HUES48 (cell line): ENCODE results near the gene ZBTB7C.
"Not testable (repeated sequence)": the region's sequence is repeated elsewhere in the genome, so short reads cannot be mapped to it uniquely, and the experiment has no call there.

ENCODE experiments used
- H3K27ac ChIP-seq: one replicate; pipeline ENCODE4 v1.7.0; 2013; ENCODE audit warnings: low read depth, low read length, inconsistent platforms
- H3K27me3 ChIP-seq: 2 replicates; pipeline ENCODE4 v1.6.1; 2013; ENCODE audit warnings: mild to moderate bottlenecking, low read length; ENCODE audit not compliant: control insufficient read depth, insufficient read depth
- H3K36me3 ChIP-seq: 2 replicates; pipeline ENCODE4 v1.6.1; 2013; ENCODE audit warnings: low read length; ENCODE audit not compliant: control insufficient read depth, insufficient read depth
- H3K4me1 ChIP-seq: 2 replicates; pipeline ENCODE4 v1.6.1; 2013; ENCODE audit warnings: mild to moderate bottlenecking, low read length; ENCODE audit not compliant: control insufficient read depth, insufficient read depth
- H3K4me3 ChIP-seq: 2 replicates; pipeline ENCODE4 v1.5.1; 2013; ENCODE audit warnings: mild to moderate bottlenecking, low read depth, low read length
- H3K9ac ChIP-seq: 2 replicates; pipeline ENCODE4 v1.6.1; 2013; ENCODE audit warnings: mild to moderate bottlenecking, low read depth, low read length, moderate library complexity
- H3K9me3 ChIP-seq: 2 replicates; pipeline ENCODE4 v1.6.1; 2013; ENCODE audit warnings: low read length; ENCODE audit not compliant: control insufficient read depth, insufficient read depth

The ZBTB7C gene

GRCh38 chr18:48441405-48441881 lies 32.3 kb upstream of the ZBTB7C start:
- Histone ChIP-seq H3K27ac (no peak overlapping the region), H3K27me3 (no peaks in the 10 kb centered on the region), H3K9ac (no peak overlapping the region), H3K36me3 (no peaks in the 10 kb centered on the region), H3K4me1 (no peaks in the 10 kb centered on the region), H3K9me3 (no peaks in the 10 kb centered on the region), H3K4me3 (no peak overlapping the region)

- Histone ChIP-seq H3K4me3 (no peak overlapping the region), H3K27me3 (no peaks in the 10 kb centered on the region; the same call in 1 of the 2 replicates), H3K9me3 (no peaks in the 10 kb centered on the region), H3K4me1 (no peaks in the 10 kb centered on the region), H3K36me3 (no peaks in the 10 kb centered on the region), H3K9ac (no peak overlapping the region), H3K27ac (no peak overlapping the region)
These were observed 31.7 kb upstream of the ZBTB7C start for GRCh38 chr18:48440924-48441323.

- Histone ChIP-seq H3K27ac (no peak overlapping the region), H3K4me1 (no peaks in the 10 kb centered on the region), H3K36me3 (no peaks in the 10 kb centered on the region), H3K27me3 (no peaks in the 10 kb centered on the region; the same call in 1 of the 2 replicates), H3K9me3 (no peaks in the 10 kb centered on the region), H3K9ac (no peak overlapping the region), H3K4me3 (no peak overlapping the region)
These were observed 27.7 kb upstream of the ZBTB7C start for GRCh38 chr18:48436907-48437306.

GRCh38 chr18:48434382-48434781 lies 25.2 kb upstream of the ZBTB7C start:
- H3K27ac ChIP-seq, H3K9ac ChIP-seq, H3K27me3 ChIP-seq, H3K9me3 ChIP-seq, H3K4me3 ChIP-seq, H3K36me3 ChIP-seq, H3K4me1 ChIP-seq: not testable (repeated sequence)

- Histone ChIP-seq H3K4me1 (no peaks in the 10 kb centered on the region), H3K9me3 (no peaks in the 10 kb centered on the region), H3K27me3 (no peaks in the 10 kb centered on the region; the same call in 1 of the 2 replicates), H3K27ac (no peak overlapping the region), H3K36me3 (no peaks in the 10 kb centered on the region), H3K4me3 (no peak overlapping the region), H3K9ac (no peak overlapping the region)
These were observed 24.4 kb upstream of the ZBTB7C start for GRCh38 chr18:48433541-48433940.

GRCh38 chr18:48430150-48430549 lies 21.0 kb upstream of the ZBTB7C start:
- Histone ChIP-seq H3K9me3 (no peaks in the 10 kb centered on the region), H3K27ac (no peak overlapping the region), H3K9ac (no peak overlapping the region), H3K4me3 (no peak overlapping the region), H3K27me3 (peaks cover 7% of the 10 kb centered on the region), H3K4me1 (no peaks in the 10 kb centered on the region), H3K36me3 (no peaks in the 10 kb centered on the region)

- Histone ChIP-seq H3K36me3 (no peaks in the 10 kb centered on the region), H3K9me3 (no peaks in the 10 kb centered on the region), H3K27me3 (peaks cover 22% of the 10 kb centered on the region), H3K27ac (no peak overlapping the region), H3K4me1 (no peaks in the 10 kb centered on the region), H3K4me3 (no peak overlapping the region), H3K9ac (no peak overlapping the region)
These were observed 19.4 kb upstream of the ZBTB7C start for GRCh38 chr18:48428475-48429177.

- H3K9ac ChIP-seq = no peak overlapping the region
- peaks cover 34% of the 10 kb centered on the region for H3K27me3 ChIP-seq
- peak overlapping the region; percentile 59; the same call in 1 of the 2 replicates for H3K4me3 ChIP-seq
These were observed 13.8 kb upstream of the ZBTB7C start for GRCh38 chr18:48422947-48423378.

GRCh38 chr18:48419277-48420022 lies 10.3 kb upstream of the ZBTB7C start:
- no peaks in the 10 kb centered on the region for H3K9me3 ChIP-seq
- H3K27ac ChIP-seq = no peak overlapping the region
- H3K36me3 ChIP-seq = no peaks in the 10 kb centered on the region
- no peaks in the 10 kb centered on the region; the same call in 1 of the 2 replicates for H3K4me1 ChIP-seq
- H3K4me3 ChIP-seq = no peak overlapping the region
- peaks cover 29% of the 10 kb centered on the region for H3K27me3 ChIP-seq
- no peak overlapping the region for H3K9ac ChIP-seq

More at GRCh38 chr18:48422947-48423378, 13.8 kb upstream of the ZBTB7C start:
- Histone ChIP-seq H3K9me3 (no peaks in the 10 kb centered on the region), H3K27ac (no peak overlapping the region), H3K36me3 (no peaks in the 10 kb centered on the region), H3K4me1 (no peaks in the 10 kb centered on the region; the same call in 1 of the 2 replicates)

- Histone ChIP-seq H3K27ac (no peak overlapping the region), H3K4me1 (no peaks in the 10 kb centered on the region; the same call in 1 of the 2 replicates), H3K27me3 (peaks cover 29% of the 10 kb centered on the region), H3K9ac (no peak overlapping the region), H3K36me3 (no peaks in the 10 kb centered on the region), H3K9me3 (no peaks in the 10 kb centered on the region), H3K4me3 (no peak overlapping the region)
These were observed 9.5 kb upstream of the ZBTB7C start for GRCh38 chr18:48418539-48419276.
